Measurements from ENCODE around the gene TTC3.

The TTC3 gene

GRCh38 chr21:37128076-37128475 lies 55.0 kb downstream of the TTC3 start:
- Histone ChIP-seq H3K36me3 (ENCODE audit: insufficient read depth, low read length) (peaks cover 82% of the 10 kb centered on the region), H3K4me2 (ENCODE audit: insufficient read depth, low read length) (no peak overlapping the region), H3K27ac (ENCODE audit: low read length) (no peak overlapping the region), H2AFZ (ENCODE audit: low read depth, low read length) (no peak overlapping the region), H3K9me3 (ENCODE audit: insufficient read depth, low read length, severe bottlenecking) (no peaks in the 10 kb centered on the region), H3K9ac (ENCODE audit: low read depth, low read length) (no peak overlapping the region), H4K20me1 (ENCODE audit: insufficient read depth, low read length) (no peaks in the 10 kb centered on the region), H3K79me2 (ENCODE audit: insufficient read depth, low read length) (no peaks in the 10 kb centered on the region), H3K4me3 (ENCODE audit: low read depth in 1 of 2, low read length in 2 of 2) (no peak overlapping the region), H3K27me3 (ENCODE audit: insufficient read depth, low read length, poor library complexity) (no peaks in the 10 kb centered on the region), H3K4me1 (ENCODE audit: insufficient read depth, low read length) (no peaks in the 10 kb centered on the region)
- TF ChIP-seq EZH2 (IDR thresholded peaks at IDR 0.05; ENCODE audit: borderline replicate concordance, low read depth, low read length, severe bottlenecking) (no peak), CTCF (IDR thresholded peaks at IDR 0.05; ENCODE audit: borderline replicate concordance, extremely low read depth, low read length, poor library complexity, severe bottlenecking) (no peak)
- no peak for DNase-seq
- no peak for ATAC-seq (ENCODE audit: insufficient read depth, low read depth)

DNA sequence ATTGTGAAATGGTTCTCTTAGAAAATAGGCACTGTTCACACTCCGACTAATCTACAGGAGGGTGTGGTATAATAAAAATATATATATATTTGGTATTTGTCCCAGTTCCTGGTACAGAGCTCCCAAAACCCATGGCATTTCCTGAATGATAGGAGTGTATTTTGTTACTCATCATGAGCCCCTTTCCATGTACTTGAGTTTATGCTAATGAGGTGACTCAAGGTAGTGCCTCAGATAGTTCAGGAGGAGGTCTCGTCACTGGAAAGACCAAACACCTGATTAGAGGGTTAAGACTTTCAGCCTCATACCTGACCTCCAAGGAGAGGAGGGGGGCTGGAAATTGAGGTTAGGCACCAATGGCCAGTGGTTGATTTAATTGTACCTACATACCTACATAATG lies 57.9 kb downstream of the TTC3 start:
- no peak overlapping the region for H3K27ac ChIP-seq (ENCODE audit: low read length)
- H3K4me3 ChIP-seq (ENCODE audit: low read depth in 1 of 2, low read length in 2 of 2), result no peak overlapping the region
- peaks cover 90% of the 10 kb centered on the region for H3K36me3 ChIP-seq (ENCODE audit: insufficient read depth, low read length)
- no peaks in the 10 kb centered on the region for H3K9me3 ChIP-seq (ENCODE audit: insufficient read depth, low read length, severe bottlenecking)
- DNase-seq (no peak), ATAC-seq (ENCODE audit: insufficient read depth, low read depth) (no peak)
- no peak overlapping the region for H3K4me2 ChIP-seq (ENCODE audit: insufficient read depth, low read length)
- TF ChIP-seq EZH2 (IDR thresholded peaks at IDR 0.05; ENCODE audit: borderline replicate concordance, low read depth, low read length, severe bottlenecking) (no peak), CTCF (IDR thresholded peaks at IDR 0.05; ENCODE audit: borderline replicate concordance, extremely low read depth, low read length, poor library complexity, severe bottlenecking) (no peak)
- no peaks in the 10 kb centered on the region for H3K4me1 ChIP-seq (ENCODE audit: insufficient read depth, low read length)
- H4K20me1 ChIP-seq (ENCODE audit: insufficient read depth, low read length), result no peaks in the 10 kb centered on the region
- no peaks in the 10 kb centered on the region for H3K79me2 ChIP-seq (ENCODE audit: insufficient read depth, low read length)
- no peak overlapping the region for H3K9ac ChIP-seq (ENCODE audit: low read depth, low read length)
- H2AFZ ChIP-seq (ENCODE audit: low read depth, low read length), result no peak overlapping the region
- no peaks in the 10 kb centered on the region for H3K27me3 ChIP-seq (ENCODE audit: insufficient read depth, low read length, poor library complexity)

- Histone ChIP-seq H3K4me1 (ENCODE audit: insufficient read depth, low read length) (no peaks in the 10 kb centered on the region), H3K27ac (ENCODE audit: low read length) (no peak overlapping the region), H3K9ac (ENCODE audit: low read depth, low read length) (no peak overlapping the region), H3K36me3 (ENCODE audit: insufficient read depth, low read length) (peaks cover 91% of the 10 kb centered on the region), H3K27me3 (ENCODE audit: insufficient read depth, low read length, poor library complexity) (no peaks in the 10 kb centered on the region), H3K79me2 (ENCODE audit: insufficient read depth, low read length) (no peaks in the 10 kb centered on the region), H4K20me1 (ENCODE audit: insufficient read depth, low read length) (no peaks in the 10 kb centered on the region), H3K4me2 (ENCODE audit: insufficient read depth, low read length) (no peak overlapping the region), H2AFZ (ENCODE audit: low read depth, low read length) (no peak overlapping the region), H3K4me3 (ENCODE audit: low read depth in 1 of 2, low read length in 2 of 2) (no peak overlapping the region), H3K9me3 (ENCODE audit: insufficient read depth, low read length, severe bottlenecking) (no peaks in the 10 kb centered on the region)
- ATAC-seq (ENCODE audit: insufficient read depth, low read depth) (peak; percentile 50; the same call in 2 of the 3 replicates), DNase-seq (no peak)
- TF ChIP-seq EZH2 (IDR thresholded peaks at IDR 0.05; ENCODE audit: borderline replicate concordance, low read depth, low read length, severe bottlenecking) (no peak), CTCF (IDR thresholded peaks at IDR 0.05; ENCODE audit: borderline replicate concordance, extremely low read depth, low read length, poor library complexity, severe bottlenecking) (no peak)
Observed at GRCh38 chr21:37136261-37136660, 63.2 kb downstream of the TTC3 start.

DNA sequence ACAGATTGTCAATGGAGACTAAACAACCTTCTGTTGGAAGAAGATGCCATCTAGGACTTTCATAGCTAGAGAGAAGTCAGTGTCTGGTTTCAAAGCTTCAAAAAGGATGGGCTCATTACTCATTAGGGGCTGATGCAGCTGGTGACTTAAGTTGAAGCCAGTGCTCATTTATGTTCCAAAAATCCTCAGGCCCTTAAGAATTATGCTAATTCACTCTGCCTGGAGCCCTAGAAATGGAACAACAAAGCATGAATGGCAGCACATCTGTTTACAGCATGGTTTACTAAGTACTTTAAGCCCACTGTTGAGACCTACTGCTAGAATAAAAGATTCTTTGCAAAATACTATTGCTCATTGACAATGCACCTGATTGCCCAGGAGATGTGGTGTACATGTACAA lies 63.7 kb downstream of the TTC3 start:
- Histone ChIP-seq H3K9me3 (ENCODE audit: insufficient read depth, low read length, severe bottlenecking) (no peaks in the 10 kb centered on the region), H3K4me1 (ENCODE audit: insufficient read depth, low read length) (no peaks in the 10 kb centered on the region), H3K79me2 (ENCODE audit: insufficient read depth, low read length) (no peaks in the 10 kb centered on the region), H4K20me1 (ENCODE audit: insufficient read depth, low read length) (no peaks in the 10 kb centered on the region), H3K36me3 (ENCODE audit: insufficient read depth, low read length) (peaks cover 91% of the 10 kb centered on the region), H3K27ac (ENCODE audit: low read length) (no peak overlapping the region), H3K27me3 (ENCODE audit: insufficient read depth, low read length, poor library complexity) (no peaks in the 10 kb centered on the region), H2AFZ (ENCODE audit: low read depth, low read length) (no peak overlapping the region), H3K9ac (ENCODE audit: low read depth, low read length) (no peak overlapping the region), H3K4me3 (ENCODE audit: low read depth in 1 of 2, low read length in 2 of 2) (no peak overlapping the region), H3K4me2 (ENCODE audit: insufficient read depth, low read length) (no peak overlapping the region)
- DNase-seq (no peak), ATAC-seq (ENCODE audit: insufficient read depth, low read depth) (no peak)
- no peak for TF ChIP-seq EZH2 (IDR thresholded peaks at IDR 0.05; ENCODE audit: borderline replicate concordance, low read depth, low read length, severe bottlenecking)
- TF ChIP-seq CTCF (IDR thresholded peaks at IDR 0.05; ENCODE audit: borderline replicate concordance, extremely low read depth, low read length, poor library complexity, severe bottlenecking), result no peak

Data from DND-41 (cell line).